Nucleus accumbens (tissue), 56 donors: ENCODE results near the gene PRDM8.
A peak's percentile ranks its signal among the peaks of the same experiment; 100 is the strongest.

Source experiments
- DNase-seq, 56 donors: peaks; one replicate each; lab custom pipeline; 2025; lab: John Stamatoyannopoulos, UW

The PRDM8 gene

GRCh38 chr4:80199004-80199560 lies 1.8 kb downstream of the PRDM8 start:
- DNase-seq = no peak

- DNase-seq = no peak
Measured at GRCh38 chr4:80199947-80200346, 2.6 kb downstream of the PRDM8 start.

- DNase-seq = peak in 5 of 56 donors; percentile 21 to 59 (median 43)
Measured at GRCh38 chr4:80201252-80202151, 4.2 kb downstream of the PRDM8 start.

GRCh38 chr4:80202190-80202711 lies 4.9 kb downstream of the PRDM8 start:
- DNase-seq = peak in 37 of 56 donors; percentile 19 to 76 (median 44)

GRCh38 chr4:80202741-80203553 lies 5.6 kb downstream of the PRDM8 start:
- peak in 5 of 56 donors; percentile 23 to 48 (median 27) for DNase-seq

- DNase-seq = no peak
Measured at GRCh38 chr4:80204433-80205011, 7.2 kb downstream of the PRDM8 start.

GRCh38 chr4:80206111-80206510 lies 8.8 kb downstream of the PRDM8 start:
- no peak for DNase-seq

- DNase-seq = no peak
Measured at GRCh38 chr4:80206521-80207171, 9.3 kb downstream of the PRDM8 start.

GRCh38 chr4:80207172-80207583 lies 9.9 kb downstream of the PRDM8 start:
- no peak for DNase-seq

GRCh38 chr4:80207664-80208063 lies 10.4 kb downstream of the PRDM8 start:
- no peak for DNase-seq

GRCh38 chr4:80208610-80209339 lies 11.5 kb downstream of the PRDM8 start:
- DNase-seq = no peak

- DNase-seq = no peak
Measured at GRCh38 chr4:80209340-80209701, 12.0 kb downstream of the PRDM8 start.

- no peak for DNase-seq
Measured at GRCh38 chr4:80210549-80210948, 13.2 kb downstream of the PRDM8 start.

GRCh38 chr4:80213117-80213815 lies 16.0 kb downstream of the PRDM8 start:
- no peak for DNase-seq

GRCh38 chr4:80215449-80216052 lies 18.2 kb downstream of the PRDM8 start:
- no peak for DNase-seq

GRCh38 chr4:80216100-80216761 lies 18.9 kb downstream of the PRDM8 start:
- DNase-seq = no peak

GRCh38 chr4:80219301-80220025 lies 22.2 kb downstream of the PRDM8 start:
- DNase-seq = no peak
